Measurements from ENCODE around the gene CCHCR1.
"Not testable (repeated sequence)": the region's sequence is repeated elsewhere in the genome, so short reads cannot be mapped to it uniquely, and the experiment has no call there.

Gene CCHCR1

DNA sequence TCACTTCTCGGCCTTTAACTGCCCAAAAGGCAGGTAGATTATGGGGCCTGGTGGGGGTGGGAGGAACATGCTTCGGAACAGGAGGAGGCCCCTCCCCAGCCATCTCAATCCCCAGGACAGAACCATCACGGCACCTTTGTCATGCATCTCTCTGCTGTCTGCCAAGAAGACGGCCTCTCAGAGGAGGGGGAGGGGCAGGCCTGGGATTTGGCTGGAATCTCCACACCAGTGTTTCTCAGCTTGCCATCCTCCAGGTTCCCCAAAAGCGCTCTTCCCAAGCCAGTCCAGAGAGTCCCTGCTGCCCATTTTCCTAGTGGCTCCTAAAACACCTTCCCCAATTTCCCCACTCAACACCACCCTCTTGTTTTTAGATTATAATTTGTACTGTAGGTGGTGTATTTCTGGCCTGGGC is 15.4 kb upstream of the CCHCR1 start:
- H3K27ac ChIP-seq: no peak overlapping the region
- no peak overlapping the region for H3K4me3 ChIP-seq
- DNase-seq (ENCODE audit: low spot score): no peak
- TF ChIP-seq CTCF (IDR thresholded peaks at IDR 0.05): no peak

GRCh38 chr6:31171931-31172905 is 14.6 kb upstream of the CCHCR1 start:
- no peak for TF ChIP-seq CTCF (IDR thresholded peaks at IDR 0.05)
- no peak overlapping the region for H3K4me3 ChIP-seq
- DNase-seq (ENCODE audit: low spot score): no peak
- no peak overlapping the region for H3K27ac ChIP-seq

DNA sequence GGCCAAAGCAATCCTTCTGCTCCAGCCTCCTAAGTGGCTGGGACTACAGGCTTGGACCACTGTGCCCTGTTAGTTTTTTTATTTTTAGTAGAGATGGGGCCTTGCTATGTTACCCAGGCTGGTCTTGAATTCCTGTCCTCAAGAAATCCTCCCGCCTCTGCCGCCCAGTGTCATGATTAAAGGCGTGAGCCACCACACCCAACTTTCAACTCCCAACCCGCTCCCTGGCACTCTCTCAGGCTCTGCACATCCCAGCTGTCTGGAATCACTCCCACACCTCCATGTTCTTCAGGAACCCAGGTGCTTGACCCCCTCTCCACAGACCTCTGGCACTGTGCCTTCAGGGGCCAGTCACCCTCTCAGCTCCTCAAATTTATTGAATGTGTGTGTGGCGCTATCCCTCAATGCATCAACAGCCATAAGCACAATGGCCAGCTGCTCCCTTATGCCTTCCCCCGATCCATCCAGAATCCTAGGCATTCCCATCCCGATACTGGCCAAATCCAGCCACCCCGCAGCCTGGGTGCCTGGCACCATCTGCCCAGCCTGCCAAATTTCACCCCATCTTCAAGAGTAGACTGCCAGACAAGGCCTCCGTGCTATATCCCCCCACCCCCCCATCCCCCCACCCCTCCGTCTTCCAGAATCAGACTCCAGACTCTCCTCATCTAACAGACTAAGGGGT is 13.5 kb upstream of the CCHCR1 start:
- Histone ChIP-seq H3K27ac (no peak overlapping the region), H3K4me3 (no peak overlapping the region)
- no peak for TF ChIP-seq CTCF (IDR thresholded peaks at IDR 0.05)
- DNase-seq (ENCODE audit: low spot score): no peak

GRCh38 chr6:31170600-31170881 is 12.9 kb upstream of the CCHCR1 start, which contains the start of gene POU5F1:
TSS of gene POU5F1 (minus strand) at chr6:31170682. CDS start at chr6:31170620, 62 bp downstream.
- H3K4me3 ChIP-seq: no peak within 1 kb of the TSS
- no peak for TF ChIP-seq CTCF (IDR thresholded peaks at IDR 0.05)
- DNase-seq (ENCODE audit: low spot score): no peak
- H3K27ac ChIP-seq: no peak within 1 kb of the TSS

DNA sequence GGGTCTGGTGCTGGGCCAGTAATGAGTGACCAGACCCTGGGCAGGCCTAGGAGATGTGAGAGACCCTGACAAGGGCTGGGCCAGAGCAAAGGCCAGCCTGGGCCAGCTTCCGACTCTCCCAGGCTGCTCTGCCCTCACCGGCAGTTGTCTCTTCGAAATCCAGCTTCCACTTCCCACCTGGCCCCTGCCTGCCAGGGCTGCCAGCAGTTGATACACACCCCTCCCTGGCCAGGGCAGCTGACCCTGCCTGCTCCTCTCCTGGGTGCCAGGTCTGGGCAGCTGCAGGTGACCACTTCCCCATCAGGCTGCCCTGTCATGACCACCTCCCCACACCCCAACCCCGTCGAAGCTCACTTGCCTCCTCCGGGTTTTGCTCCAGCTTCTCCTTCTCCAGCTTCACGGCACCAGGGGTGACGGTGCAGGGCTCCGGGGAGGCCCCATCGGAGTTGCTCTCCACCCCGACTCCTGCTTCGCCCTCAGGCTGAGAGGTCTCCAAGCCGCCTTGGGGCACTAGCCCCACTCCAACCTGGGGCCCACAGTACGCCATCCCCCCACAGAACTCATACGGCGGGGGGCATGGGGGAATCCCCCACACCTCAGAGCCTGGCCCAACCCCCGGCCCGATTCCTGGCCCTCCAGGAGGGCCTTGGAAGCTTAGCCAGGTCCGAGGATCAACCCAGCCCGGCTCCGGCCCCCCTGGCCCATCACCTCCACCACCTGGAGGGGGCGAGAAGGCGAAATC is 12.4 kb upstream of the CCHCR1 start:
- not testable (repeated sequence) for H3K4me3 ChIP-seq; DNase-seq (ENCODE audit: low spot score); H3K27ac ChIP-seq

- Histone ChIP-seq H3K4me3 (no peak overlapping the region), H3K27ac (no peak overlapping the region)
- TF ChIP-seq CTCF (IDR thresholded peaks at IDR 0.05): no peak
- DNase-seq (ENCODE audit: low spot score): no peak
These were observed 11.7 kb upstream of the CCHCR1 start for GRCh38 chr6:31169123-31169857.

GRCh38 chr6:31168606-31169005 is 11.0 kb upstream of the CCHCR1 start:
- H3K27ac ChIP-seq: no peak overlapping the region
- H3K4me3 ChIP-seq: no peak overlapping the region
- DNase-seq (ENCODE audit: low spot score): no peak
- TF ChIP-seq CTCF (IDR thresholded peaks at IDR 0.05): no peak
